ENCODE measurements around the gene PID1. TPM values are rescaled to one million over a fixed set of nuclear protein-coding genes. Genes with fewer than 3 reads are reported as not detected.

Gene PID1
- total RNA-seq, 1 experiment from 2014 or later, result 0.15 TPM

GRCh38 chr2:229252280-229252679, 18.8 kb downstream of the PID1 start:
- Histone ChIP-seq H3K36me3 (ENCODE audit: control insufficient read depth in 1 of 2, insufficient read depth in 2 of 2, low read length in 2 of 2) (no peaks in the 10 kb centered on the region), H3K9me2 (ENCODE audit: insufficient read depth) (no peaks in the 10 kb centered on the region), H3K4me3 (replicated peaks in 1 of 2; ENCODE audit: low read depth in 1 of 2, low read length in 2 of 2) (no peak overlapping the region), H3K4me2 (ENCODE audit: low read length) (no peak overlapping the region), H3K9ac (ENCODE audit: low read length) (no peak overlapping the region), H3K27me3 (ENCODE audit: insufficient read depth, low read length) (no peaks in the 10 kb centered on the region), H4K20me1 (ENCODE audit: insufficient read depth) (no peaks in the 10 kb centered on the region), H3K4me1 (ENCODE audit: control insufficient read depth in 1 of 2, insufficient read depth in 2 of 2, low read length in 2 of 2) (no peaks in the 10 kb centered on the region), H3K79me2 (ENCODE audit: insufficient read depth, low read length) (no peaks in the 10 kb centered on the region), H3K27ac (ENCODE audit: low read depth, low read length) (no peak overlapping the region), H2AFZ (ENCODE audit: low read depth, low read length, poor library complexity, severe bottlenecking) (no peak overlapping the region), H3K9me3 (ENCODE audit: control insufficient read depth in 1 of 2, insufficient read depth in 1 of 2, low read depth in 1 of 2, low read length in 2 of 2) (no peaks in the 10 kb centered on the region)
- ChIA-PET CTCF (no interaction called here), POLR2A (no interaction called here), RAD21 (ENCODE audit: low non-redundant PET in 1 of 2, low total read pairs in 2 of 2, uncharacterized antibody in 2 of 2, unreplicated experiment in 2 of 2) (no interaction called here)
- TF ChIP-seq MAX (IDR thresholded peaks at IDR 0.05), result no peak
- no peak for TF ChIP-seq EZH2phosphoT487 (IDR thresholded peaks at IDR 0.05; ENCODE audit: borderline replicate concordance)
- TF ChIP-seq SP1 (IDR thresholded peaks at IDR 0.05; ENCODE audit: low read depth), result no peak
- TF ChIP-seq ZNF274 (IDR thresholded peaks at IDR 0.05; ENCODE audit: low read depth, low read length), result no peak
- no peak for TF ChIP-seq ZBTB33 (IDR thresholded peaks at IDR 0.05; ENCODE audit: extremely low read depth, insufficient replicate concordance, low read length)
- no peak for TF ChIP-seq SRF (IDR thresholded peaks at IDR 0.05; ENCODE audit: low read depth)
- no peak for TF ChIP-seq TCF7L2 (IDR thresholded peaks at IDR 0.05; ENCODE audit: borderline replicate concordance, extremely low read depth, insufficient read depth, insufficient read length)
- TF ChIP-seq POLR2A (IDR thresholded peaks at IDR 0.05; ENCODE audit: borderline replicate concordance, extremely low read depth, insufficient read depth, insufficient read length), result no peak
- intact Hi-C loops (cut with micrococcal nuclease), result no loop called here
- ATAC-seq (no peak), DNase-seq (ENCODE audit: low read depth, low spot score) (no peak)
- no TSS peak for BruUV-seq (replicated peaks)

- Histone ChIP-seq H3K36me3 (ENCODE audit: control insufficient read depth in 1 of 2, insufficient read depth in 2 of 2, low read length in 2 of 2) (no peaks in the 10 kb centered on the region), H3K27ac (ENCODE audit: low read depth, low read length) (no peak overlapping the region), H3K4me2 (ENCODE audit: low read length) (no peak overlapping the region), H2AFZ (ENCODE audit: low read depth, low read length, poor library complexity, severe bottlenecking) (no peak overlapping the region), H4K20me1 (ENCODE audit: insufficient read depth) (no peaks in the 10 kb centered on the region), H3K9ac (ENCODE audit: low read length) (no peak overlapping the region), H3K4me1 (ENCODE audit: control insufficient read depth in 1 of 2, insufficient read depth in 2 of 2, low read length in 2 of 2) (no peaks in the 10 kb centered on the region), H3K27me3 (ENCODE audit: insufficient read depth, low read length) (no peaks in the 10 kb centered on the region), H3K4me3 (replicated peaks in 1 of 2; ENCODE audit: low read depth in 1 of 2, low read length in 2 of 2) (no peak overlapping the region), H3K9me2 (ENCODE audit: insufficient read depth) (no peaks in the 10 kb centered on the region), H3K79me2 (ENCODE audit: insufficient read depth, low read length) (no peaks in the 10 kb centered on the region), H3K9me3 (ENCODE audit: control insufficient read depth in 1 of 2, insufficient read depth in 1 of 2, low read depth in 1 of 2, low read length in 2 of 2) (no peaks in the 10 kb centered on the region)
- CTCF ChIA-PET, result no interaction called here
- POLR2A ChIA-PET, result no interaction called here
- RAD21 ChIA-PET (ENCODE audit: low non-redundant PET in 1 of 2, low total read pairs in 2 of 2, uncharacterized antibody in 2 of 2, unreplicated experiment in 2 of 2), result no interaction called here
- TF ChIP-seq CEBPB (IDR thresholded peaks at IDR 0.05; ENCODE audit: low read depth), result no peak
- TF ChIP-seq EGR1 (IDR thresholded peaks at IDR 0.05; ENCODE audit: low read depth), result no peak
- TF ChIP-seq SRF (IDR thresholded peaks at IDR 0.05; ENCODE audit: low read depth), result no peak
- no peak for TF ChIP-seq YY1 (IDR thresholded peaks at IDR 0.05; ENCODE audit: extremely low read depth, insufficient replicate concordance, low read depth, low read length)
- no peak for TF ChIP-seq EZH2phosphoT487 (IDR thresholded peaks at IDR 0.05; ENCODE audit: borderline replicate concordance)
- TF ChIP-seq ATF3 (IDR thresholded peaks at IDR 0.05), result no peak
- TF ChIP-seq ZNF274 (IDR thresholded peaks at IDR 0.05; ENCODE audit: low read depth, low read length), result no peak
- TF ChIP-seq SIN3A (IDR thresholded peaks at IDR 0.05; ENCODE audit: low read depth), result no peak
- no peak for TF ChIP-seq RAD21 (IDR thresholded peaks at IDR 0.05; ENCODE audit: low read depth)
- TF ChIP-seq SP1 (IDR thresholded peaks at IDR 0.05; ENCODE audit: low read depth), result no peak
- intact Hi-C loops (cut with micrococcal nuclease), result no loop called here
- ATAC-seq (no peak), DNase-seq (ENCODE audit: low read depth, low spot score) (no peak)
- no TSS peak for BruUV-seq (replicated peaks)
Observed at GRCh38 chr2:229249536-229249935, 21.6 kb downstream of the PID1 start.

All from HCT116 (cell line).